NCI-H1105 (cell line): ENCODE data around the gene TMEM181.
"Not testable (repeated sequence)": the region's sequence is repeated elsewhere in the genome, so short reads cannot be mapped to it uniquely, and the experiment has no call there.

ENCODE experiments used
- DNase-seq: peaks from one replicate; lab custom pipeline; 2025; lab: John Stamatoyannopoulos, UW

Gene TMEM181

DNA sequence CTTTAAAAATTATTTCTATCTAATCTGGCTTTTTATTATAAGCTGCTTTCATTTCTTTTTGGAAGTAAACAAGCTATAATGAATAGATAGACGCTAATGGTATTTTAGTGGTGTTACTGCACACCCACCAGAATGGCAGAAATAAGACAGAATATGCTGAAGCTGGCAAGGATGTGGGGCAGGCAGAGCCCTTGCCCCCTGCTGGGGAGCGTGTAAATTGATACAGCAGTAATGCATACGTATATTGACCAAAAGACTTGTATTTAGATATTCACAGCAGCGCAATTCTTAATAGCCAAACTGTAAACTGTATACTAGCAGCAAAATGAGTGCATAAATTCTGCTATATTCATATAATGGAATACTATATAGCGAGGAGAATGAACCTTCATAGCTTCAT lies 35.3 kb downstream of the TMEM181 start:
- no peak for DNase-seq

DNA sequence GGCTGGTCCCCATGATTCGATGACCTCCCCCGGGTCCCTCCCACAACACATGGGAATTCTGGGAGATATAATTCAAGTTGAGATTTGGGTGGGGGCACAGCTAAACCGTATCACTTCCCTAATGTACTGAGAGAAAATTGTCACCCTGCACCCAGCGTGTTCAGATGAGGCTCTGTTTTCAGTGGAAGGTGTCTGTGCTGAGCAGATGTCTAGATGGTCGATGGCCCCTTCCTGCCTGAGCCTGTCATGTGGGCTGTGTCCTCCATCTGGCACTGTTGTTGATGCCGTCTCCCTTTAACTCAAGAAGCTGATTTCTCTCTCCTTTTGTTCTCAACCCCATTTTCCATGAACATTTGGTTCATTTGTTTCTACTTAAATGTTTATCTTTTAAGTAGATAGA lies 37.0 kb downstream of the TMEM181 start:
- DNase-seq, result no peak

DNA sequence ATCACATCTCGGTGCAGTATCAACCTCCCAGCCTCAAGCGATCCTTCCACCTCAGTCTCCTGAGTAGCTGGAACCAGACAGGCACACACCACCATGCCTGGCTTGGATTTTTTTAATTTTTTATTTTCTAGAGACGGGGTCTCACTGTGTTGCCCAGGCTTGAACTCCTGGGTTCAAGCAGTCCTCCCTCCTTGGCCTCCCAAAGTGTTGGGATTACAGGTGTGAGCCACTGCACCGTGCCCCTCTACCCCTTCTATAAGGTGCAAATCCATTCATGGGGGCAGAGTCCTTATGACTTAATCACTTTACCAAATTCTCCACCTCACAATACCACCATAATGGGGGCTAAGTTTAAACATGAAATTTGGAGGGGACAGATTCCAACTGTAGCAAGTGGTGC lies 37.7 kb downstream of the TMEM181 start:
- no peak for DNase-seq

DNA sequence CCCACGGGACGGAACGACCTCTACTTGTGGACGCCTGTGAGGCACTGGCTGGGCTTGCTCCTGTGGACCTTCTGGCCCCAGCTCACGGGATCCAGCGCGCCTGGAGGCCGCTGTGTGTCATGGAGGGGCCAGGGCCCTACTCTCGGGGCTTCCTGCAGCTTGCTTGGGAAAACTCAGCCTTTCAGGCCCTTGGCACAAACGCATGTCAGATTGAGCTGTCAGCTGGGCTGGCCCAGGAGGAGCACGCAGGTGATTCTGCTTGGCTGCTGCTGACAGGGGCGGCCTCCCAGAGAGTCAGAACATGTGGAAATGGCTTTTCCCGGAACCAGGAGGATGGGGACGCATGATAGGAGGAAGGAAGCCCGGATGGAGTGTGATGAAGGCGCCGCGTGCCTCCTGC lies 39.7 kb downstream of the TMEM181 start:
- DNase-seq, result no peak

DNA sequence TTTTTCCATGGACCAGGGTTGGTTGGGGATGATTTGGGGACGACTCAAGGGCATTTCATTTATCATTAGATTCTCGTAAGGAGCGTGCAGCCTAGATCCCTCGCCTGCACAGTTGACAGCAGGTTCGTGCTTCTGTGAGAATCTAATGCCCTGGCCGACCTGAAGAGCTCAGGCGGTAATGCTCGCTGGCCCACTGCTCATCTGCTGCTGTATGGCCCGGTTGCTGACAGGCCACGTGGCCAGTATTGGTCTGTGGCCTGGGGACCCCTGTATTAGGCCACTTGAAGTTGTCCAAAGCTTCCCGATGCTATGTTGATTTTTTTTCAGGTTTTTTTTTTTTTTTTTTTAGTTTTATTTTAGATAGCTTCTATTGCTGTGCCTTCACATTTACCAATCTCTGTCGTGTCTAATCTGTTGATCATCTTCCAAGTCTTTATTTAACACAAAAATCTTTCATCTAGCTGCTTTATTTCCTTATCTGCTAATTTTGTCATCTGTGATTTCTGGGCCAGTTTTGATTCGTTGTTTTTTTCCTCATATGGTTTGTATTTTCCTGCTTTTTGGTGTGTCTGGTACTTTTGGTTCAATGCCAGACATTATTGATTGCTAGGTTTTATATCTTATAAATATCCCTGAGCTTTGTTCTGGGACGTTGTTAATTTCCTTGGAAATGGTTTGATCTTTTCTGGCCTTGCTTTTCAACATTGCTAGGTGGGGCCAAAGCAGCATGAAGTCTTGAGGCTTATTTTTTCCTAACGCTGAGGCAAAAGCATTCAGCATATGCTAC lies 43.6 kb downstream of the TMEM181 start:
- DNase-seq, result no peak

DNA sequence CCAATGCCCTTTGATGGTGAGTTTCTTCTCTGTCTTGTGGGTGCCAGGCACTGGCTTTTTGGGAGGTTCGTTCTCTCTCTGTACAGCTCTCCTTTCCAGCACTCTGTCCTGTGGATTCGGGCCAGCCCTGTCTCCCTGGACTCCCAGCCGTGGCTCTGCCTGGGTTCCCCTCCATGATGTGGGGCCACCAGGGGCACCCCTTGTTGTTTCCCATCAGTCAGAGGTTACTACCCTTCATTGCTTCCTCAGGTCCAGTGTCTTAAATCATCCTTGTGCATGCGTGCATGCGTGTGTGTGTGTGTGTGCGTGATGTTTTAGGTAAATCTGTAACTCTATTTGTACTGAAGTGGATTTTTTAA lies 44.1 kb downstream of the TMEM181 start:
- no peak for DNase-seq

DNA sequence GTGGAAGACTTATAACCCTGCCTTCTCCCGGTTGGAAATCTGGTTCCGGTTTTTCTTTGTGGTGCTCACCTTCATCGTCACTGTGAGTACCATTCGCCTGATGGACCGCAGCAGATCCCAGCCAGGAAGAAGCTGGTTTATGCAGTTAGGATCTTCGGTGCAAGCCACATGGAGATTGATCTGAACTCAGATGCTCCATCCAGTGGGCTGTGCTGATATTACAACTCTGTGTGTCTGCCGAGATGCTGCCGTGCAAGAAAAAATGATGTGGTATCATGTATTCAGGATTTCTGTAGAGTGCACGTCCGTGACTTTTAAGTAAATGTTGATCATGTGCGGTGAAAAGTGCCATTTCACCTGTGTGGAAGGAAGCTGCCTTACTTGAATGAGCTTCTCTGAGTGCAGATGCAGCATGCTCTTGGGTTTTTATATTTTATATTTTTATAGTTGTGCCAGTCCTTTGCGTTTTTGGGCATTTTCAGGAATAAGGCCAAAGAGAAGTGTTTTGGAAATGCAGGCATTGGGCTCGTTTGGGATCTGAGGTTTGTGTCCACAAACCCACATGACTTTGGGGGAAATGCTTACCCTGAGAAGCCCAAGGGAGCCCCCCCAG lies 45.5 kb downstream of the TMEM181 start:
- DNase-seq, result peak; percentile 66

DNA sequence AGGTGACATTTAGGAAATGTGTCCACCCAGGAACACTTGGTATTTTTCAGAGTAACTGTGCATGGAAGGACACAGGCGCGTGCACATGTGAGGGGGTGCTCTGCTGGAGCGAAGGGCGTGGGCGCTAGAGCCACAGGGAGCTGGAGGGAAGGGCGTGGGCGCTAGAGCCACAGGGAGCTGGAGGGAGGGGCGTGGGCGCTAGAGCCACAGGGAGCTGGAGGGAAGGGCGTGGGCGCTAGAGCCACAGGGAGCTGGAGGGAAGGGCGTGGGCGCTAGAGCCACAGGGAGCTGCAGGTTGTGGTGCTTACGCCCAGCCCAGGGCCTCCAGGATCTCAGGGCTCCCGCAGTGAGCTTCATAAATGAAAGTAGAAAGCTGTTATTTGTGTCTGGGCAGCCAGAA lies 46.1 kb downstream of the TMEM181 start:
- not testable (repeated sequence) for DNase-seq

DNA sequence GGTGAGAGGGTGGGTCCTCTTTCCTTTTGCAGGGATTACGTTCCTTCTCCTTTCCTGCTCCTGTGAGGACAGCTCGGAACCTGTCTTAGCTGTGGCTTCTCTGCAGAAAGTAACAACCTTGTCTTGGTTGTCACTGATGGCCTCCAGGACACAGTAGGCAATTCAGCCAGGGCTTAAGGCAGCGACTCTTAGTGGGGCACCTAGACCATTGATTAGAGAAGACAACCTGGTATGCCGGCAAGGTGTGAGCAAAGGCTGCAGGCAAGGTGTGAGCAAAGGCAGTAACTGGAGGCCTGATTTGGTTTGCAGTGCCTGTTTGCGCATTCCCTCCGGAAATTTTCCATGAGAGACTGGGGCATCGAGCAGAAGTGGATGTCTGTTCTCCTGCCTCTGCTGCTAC lies 47.0 kb downstream of the TMEM181 start:
- no peak for DNase-seq

DNA sequence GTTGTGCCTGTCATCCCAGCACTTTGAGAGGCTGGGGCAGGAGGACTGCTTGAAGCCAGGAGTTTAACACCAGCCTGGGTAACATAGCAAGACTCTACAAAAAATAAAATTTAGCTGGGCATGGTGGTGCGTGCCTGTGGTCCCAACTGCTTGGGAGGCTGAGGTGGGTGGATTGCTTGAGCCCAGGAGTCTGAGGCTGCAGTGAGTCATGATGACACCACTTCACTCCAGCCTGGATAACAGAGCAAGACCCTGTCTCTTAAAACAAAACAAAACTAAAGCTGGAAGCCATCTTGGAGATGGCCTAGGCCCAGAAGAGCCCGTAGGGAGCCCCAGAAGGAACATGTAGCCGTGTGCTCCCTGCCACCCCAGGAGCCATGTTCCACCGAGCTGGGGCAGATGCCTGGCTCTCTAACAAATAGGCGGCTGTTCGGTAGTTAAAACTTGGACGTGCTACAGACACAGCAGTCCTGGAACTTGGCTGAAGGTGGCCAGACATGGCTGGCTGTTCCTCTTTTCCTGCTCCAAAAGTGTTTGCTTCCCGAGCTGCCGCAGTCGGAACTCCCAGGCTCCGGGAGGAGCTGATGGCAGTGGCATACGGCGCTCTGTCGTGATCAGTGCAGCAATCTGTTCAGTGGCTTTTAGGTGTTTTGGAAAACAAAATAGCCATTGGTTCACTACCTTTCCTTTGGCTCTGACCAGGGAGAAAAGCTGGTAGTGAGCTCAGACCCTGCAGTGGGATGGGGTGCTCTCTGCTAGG lies 47.7 kb downstream of the TMEM181 start:
- no peak for DNase-seq

DNA sequence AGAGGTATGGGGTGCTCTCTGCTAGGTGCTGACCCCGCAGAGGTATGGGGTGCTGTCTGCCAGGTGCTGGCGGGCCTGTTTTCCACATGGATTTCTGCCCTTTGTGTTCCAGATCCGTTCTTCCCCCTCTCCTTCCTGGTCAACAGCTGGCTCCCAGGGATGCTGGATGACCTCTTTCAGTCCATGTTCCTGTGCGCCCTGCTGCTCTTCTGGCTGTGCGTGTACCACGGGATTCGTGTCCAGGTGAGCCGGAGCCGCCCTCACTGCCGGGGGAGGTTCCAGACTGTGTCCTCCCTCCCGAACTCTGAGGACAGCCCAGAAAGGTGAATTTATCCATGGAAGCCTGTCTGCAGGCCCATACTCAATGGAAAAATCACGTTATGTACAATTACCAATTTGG lies 48.3 kb downstream of the TMEM181 start:
- no peak for DNase-seq

DNA sequence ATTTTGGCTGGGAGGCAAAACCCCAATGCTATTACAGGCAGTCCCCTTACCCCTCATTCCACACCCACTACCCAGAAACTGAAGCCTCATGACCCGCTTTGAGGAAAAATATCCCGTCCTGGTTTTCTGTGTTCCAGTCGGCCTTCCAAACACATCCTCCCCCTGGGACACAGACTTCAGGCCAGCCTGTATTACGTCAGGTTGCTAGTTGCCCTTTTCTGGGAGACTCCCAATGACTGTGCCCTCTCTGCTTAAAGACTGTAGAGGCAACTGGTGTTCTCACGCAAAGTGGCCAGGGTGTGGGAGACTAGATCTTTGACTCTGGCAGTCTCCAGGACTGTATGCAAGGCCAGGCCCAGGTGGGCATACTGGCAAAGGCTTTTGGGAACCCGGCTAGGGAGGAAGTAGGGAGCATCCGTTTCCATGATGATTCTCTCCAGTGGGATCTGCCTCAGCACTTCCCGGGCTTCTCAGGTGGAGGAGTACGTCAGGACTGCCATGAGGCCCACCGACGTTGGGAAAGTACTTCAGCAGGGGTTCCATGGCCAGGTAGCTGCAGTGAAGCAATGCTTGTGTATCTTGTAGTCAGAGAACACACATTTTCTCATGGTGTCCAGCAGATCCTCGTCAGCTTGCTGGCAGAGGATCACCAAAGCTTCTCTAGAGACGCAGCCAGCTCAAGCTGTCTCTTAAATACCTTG lies 49.7 kb downstream of the TMEM181 start:
- DNase-seq, result no peak

DNA sequence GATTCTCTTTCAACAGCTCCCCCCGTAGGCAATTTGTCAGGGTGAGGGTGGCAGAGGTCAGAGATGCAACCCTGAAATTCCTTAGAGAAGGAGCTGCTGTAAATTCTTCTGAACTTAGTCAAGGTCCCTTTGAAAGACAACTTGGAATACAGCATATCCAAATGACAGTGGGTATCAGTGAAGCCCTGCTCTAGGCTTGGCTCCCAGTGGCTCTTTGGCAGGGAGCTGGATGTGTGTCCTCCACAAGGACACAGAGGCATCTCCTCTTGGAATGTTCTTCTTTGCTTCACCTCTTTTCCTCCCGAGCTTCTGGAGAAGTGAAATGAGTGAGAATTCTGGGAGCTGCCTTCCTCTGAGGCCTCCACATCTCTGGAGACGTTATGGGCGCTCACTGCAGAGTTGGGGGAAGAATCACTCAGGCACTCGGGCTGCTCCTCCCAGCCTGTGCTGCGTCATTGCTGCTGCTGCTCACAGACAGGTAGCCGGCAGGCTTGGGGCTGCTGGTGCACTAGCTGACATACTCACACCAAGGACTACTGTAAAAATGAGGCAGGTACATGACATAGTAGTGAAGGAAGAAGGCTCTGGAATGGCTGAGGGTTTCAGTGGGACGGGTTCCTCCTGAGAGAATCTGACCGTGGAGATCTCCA lies 50.6 kb downstream of the TMEM181 start:
- no peak for DNase-seq

DNA sequence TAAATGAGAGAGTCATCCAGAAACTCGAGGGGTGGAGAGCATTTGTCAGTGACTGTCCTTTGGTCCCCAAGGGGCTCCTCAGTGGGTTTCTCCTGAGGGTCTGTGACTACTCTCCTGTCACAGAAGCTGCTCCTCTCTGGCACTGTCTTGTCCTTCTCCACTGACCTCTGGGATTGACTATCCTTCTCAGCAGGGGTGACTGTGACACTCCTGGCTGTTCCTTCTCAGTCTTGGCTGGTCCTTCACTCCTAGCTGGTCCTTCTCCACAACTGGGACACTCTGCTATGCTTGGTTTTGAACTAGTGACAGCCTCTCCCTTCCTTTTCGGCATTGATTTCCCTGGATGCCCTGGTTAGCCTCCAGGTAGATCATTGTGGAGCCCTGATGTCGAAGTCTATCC lies 51.1 kb downstream of the TMEM181 start:
- DNase-seq, result no peak

DNA sequence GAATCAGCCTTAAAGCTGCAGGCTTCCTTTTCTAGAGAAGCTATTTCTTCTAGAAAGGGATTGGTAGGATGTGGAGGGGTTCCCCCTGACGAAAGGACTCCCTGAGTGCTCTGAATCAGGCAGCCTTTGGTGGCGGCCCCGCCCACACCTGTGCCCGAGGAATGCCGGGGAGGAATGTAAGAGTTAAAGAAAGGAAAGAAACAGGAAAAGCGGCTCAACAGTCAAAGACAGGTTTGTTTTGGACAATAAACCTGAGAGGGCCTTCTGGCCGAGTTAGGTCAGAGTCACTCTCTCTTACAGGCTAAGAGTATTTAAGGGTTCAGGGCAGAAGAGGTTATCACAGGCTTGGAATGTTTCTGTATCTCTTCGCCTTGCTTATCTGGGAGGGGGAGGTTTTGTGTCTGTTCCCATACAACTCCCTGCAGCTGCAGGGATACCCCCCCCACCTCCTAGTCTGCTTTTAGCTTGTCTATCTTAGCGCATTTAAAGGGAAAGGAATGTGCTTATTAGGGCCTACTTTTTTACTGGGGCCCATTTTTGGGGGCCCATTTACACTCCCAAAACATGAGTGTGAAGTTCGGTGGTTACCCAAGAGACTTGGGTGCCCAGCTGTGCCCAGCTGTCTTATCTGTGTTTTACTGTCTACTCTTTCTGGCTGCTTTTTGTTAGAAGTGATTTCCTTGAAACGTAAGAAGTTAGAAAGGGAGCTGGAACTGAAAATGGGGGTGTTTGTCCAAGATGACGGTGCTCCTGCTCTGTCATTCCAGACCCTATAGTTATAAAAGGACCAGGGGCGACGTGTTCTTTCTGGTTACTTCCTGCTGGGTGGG lies 51.9 kb downstream of the TMEM181 start:
- DNase-seq, result no peak

DNA sequence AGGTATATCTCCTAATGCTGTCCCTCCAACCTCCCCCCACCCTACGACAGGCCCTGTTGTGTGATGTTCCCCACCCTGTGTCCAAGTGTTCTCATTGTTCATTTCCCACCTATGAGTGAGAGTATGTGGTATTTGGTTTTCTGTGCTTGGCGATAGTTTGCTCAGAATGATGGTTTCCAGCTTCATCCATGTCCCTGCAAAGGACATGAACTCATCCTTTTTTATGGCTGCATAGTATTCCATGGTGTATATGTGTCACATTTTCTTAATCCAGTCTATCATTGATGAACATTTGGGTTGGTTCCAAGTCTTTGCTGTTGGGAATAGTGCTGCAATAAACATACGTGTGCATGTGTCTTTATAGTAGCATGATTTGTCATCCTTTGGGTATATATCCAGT lies 54.7 kb downstream of the TMEM181 start:
- DNase-seq, result not testable (repeated sequence)

DNA sequence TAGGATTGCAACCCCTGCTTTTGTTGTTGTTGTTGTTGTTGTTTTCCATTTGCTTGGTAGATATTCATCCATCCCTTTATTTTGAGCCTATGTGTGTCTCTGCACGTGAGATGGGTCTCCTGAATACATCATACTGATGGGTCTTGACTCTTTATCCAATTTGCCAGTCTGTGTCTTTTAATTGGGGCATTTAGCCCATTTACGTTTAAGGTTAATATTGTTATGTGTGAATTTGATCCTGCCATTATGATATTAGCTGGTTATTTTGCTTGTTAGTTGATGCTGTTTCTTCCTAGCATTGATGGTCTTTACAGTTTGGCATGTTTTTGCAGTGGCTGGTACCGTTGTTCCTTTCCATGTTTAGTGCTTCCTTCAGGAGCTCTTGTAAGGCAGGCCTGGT lies 58.4 kb downstream of the TMEM181 start:
- DNase-seq, result not testable (repeated sequence)

DNA sequence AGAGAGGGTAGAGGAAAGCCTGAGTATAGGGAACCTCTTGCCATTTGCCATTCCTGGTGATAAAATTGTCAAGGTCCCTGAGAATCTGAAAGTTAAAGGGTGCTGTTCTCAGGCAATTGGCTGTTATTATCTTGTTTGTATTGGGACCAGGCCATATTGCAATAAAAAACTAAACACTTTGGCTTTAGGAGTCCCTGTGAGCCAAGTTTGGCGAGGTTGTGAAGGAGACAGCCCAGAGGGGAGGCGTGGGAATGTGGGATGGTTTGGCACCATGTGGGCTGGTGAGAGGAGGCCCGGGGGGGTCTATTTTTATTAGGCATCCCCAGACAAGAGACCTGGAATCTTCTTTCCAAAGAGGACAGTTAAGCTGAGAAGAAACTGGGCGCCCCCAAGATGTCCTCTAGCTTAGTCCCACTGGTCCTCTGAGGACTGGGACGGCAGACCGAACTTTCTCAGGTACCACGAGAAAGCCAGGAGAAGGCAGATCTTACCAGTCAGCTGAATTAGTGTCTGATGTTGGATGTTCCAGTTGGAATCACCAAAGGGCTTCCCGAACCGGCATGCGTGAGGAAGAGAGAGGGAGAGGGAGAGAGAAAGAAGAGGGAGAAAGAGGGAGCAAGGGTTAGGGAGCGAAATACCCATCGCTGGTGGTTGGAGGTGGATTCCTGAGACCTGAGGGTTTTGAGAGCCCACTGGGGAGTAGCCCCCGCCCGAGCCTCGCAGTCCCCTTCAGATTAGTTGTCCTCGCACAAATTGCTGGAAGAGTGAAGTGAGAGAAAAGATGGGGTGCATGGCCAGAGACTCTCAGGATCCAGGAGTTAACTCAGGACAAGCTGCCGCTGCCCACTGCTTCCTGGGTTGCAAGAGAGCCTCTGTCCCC lies 60.3 kb downstream of the TMEM181 start:
- DNase-seq, result no peak

DNA sequence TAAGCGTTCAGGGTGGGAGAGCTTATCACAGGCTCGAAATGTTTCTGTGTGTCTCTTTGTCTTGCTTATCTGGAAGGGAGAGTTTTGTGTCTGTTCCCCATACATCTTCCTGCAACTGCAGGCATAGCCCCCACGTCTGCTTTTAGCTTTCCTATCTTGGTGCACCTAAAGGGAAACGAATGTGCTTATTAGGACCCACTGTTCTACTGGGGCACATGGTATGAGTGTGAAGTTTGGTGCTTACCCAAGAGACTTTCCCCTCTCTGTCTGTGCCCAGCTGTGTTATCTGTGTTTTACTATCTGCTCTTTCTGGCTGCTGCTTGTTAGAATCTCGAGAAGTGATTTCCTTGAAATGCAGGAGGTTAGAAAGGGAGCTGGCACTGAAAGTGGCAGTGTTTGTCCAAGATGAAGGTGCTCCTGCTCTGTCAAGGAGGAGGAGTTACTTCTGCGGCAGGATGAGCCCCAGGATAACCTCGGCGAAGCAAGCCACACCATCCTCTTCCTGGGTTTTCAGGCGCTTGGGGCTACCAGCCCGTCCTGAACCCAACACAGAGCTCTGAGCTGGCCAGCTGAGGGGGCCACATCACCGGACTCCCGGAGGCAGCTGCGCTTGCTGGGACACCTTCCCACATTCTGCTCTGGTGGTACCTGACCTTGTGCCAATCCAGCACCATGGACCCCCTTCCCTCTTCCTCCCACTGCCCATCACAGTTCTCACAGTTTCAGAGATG lies 61.2 kb downstream of the TMEM181 start:
- DNase-seq, result no peak
